ENCODE measurements around the gene GGCT. TPM values are rescaled to one million over a fixed set of nuclear protein-coding genes. Genes with fewer than 3 reads are reported as not detected.

GGCT gene, protein sequence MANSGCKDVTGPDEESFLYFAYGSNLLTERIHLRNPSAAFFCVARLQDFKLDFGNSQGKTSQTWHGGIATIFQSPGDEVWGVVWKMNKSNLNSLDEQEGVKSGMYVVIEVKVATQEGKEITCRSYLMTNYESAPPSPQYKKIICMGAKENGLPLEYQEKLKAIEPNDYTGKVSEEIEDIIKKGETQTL
- 45.3 and 53.1 TPM in 2 replicates for total RNA-seq

DNA sequence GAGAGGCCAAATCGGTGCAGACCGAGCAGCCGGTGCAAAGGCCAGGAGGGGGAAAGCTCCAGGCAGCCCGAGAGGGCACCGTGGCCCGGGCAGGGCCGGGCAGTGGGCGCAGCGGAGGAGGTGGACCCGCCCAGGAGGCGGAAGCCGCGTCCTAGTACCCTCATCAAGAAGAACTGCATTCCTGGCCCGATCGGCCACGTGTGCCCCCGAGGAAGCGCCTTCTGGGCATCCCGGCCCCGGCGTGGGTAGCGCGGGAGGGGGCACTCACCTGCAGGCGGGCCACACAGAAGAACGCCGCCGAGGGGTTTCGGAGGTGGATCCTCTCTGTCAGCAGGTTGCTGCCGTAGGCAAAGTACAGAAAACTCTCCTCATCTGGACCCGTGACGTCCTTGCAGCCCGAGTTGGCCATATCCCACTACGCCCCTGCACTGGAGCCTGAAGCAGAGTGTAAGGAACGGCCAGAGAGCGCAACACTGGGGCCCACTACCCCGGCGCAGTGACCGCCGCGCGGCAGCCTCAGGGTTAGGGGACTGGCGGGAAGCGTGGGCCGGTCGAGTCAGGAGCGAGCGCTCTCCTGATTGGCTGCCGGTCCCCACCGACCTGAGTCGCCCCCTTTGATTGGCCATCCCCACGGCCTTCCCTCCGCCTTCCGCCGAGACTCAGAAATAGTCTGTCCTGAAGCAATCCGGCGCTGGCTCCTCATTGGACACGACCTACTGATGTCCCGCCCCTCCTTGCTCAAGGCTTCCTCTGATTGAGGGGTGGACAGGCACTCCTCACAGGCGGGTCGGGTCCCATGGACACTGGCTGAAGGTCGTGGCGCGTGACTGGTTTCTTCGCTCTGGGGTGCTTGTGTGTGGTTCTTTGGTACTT, at the start of gene GGCT:
Gene GGCT, minus strand, starts transcription at position 529 of the 873 bp plus-strand sequence. Its CDS starts 120 bp downstream, at position 409.

GRCh38 chr7:30478349-30479201, 26.1 kb downstream of the GGCT start, which contains the start of gene NOD1:
Gene NOD1 (minus strand): TSS chr7:30478784. CDS start chr7:30456921, 21,863 bp downstream.

Other genes starting within 250 kb of the GGCT start
- gene ZNRF2, start 220.2 kb downstream of the GGCT start, total RNA-seq: 6.6 and 8.8 TPM in 2 replicates
- gene NOD1, start 26.0 kb downstream of the GGCT start, total RNA-seq: 31.3 and 37.3 TPM in 2 replicates
- gene GARS1, start 90.0 kb upstream of the GGCT start, total RNA-seq: 213 and 286 TPM in 2 replicates
- gene CRHR2, start 177.6 kb upstream of the GGCT start, total RNA-seq: not detected in 2 replicates
- not detected in 2 replicates for gene INMT, start 247.3 kb upstream of the GGCT start, total RNA-seq